Thyroid gland (tissue), 4 donors: ENCODE measurements around the gene BCL2. TPM values are rescaled to one million over a fixed set of nuclear protein-coding genes. Genes with fewer than 3 reads are reported as not detected.

Experiments
- DNase-seq, 2 donors: peaks; one replicate each; pipeline ENCODE4 v3.0.0-alpha.2; 2019
- H3K27ac ChIP-seq, 3 donors: fragments of 200-600 bp; sonication (generic); 1 replicate in 2 of 3; 2 replicates in 1 of 3; pipeline ENCODE4 v1.5.1; 2016 to 2019; ENCODE audit warnings: mild to moderate bottlenecking in 1 of 3, moderate library complexity in 1 of 3
- H3K27me3 ChIP-seq: fragments of 200-600 bp; sonication (generic); one replicate; pipeline ENCODE4 v1.5.1; 2019
- H3K36me3 ChIP-seq, 2 donors: fragments of 200-600 bp; sonication (generic); one replicate each; pipeline ENCODE4 v1.5.1; 2016 to 2019
- H3K4me1 ChIP-seq, 2 donors: fragments of 200-600 bp; sonication (generic); one replicate each; pipeline ENCODE4 v1.5.1; 2017 to 2019
- H3K4me3 ChIP-seq, 3 donors: fragments of 200-600 bp; sonication (generic); replicated peaks in 1 of 3; 1 replicate in 2 of 3; 2 replicates in 1 of 3; pipeline ENCODE4 v1.5.1; 2016; ENCODE audit warnings: mild to moderate bottlenecking in 1 of 3
- H3K9me3 ChIP-seq: fragments of 200-600 bp; sonication (generic); one replicate; pipeline ENCODE4 v1.5.1; 2017
- POLR2A ChIP-seq, 2 donors: fragments of 450-650 bp; IDR thresholded peaks; one replicate each; pipeline ENCODE4 v1.6.1; 2017; ENCODE audit warnings: antibody characterized with exemption in 2 of 2, mild to moderate bottlenecking in 2 of 2, moderate library complexity in 1 of 2
- WGBS, 2 donors: methylation state at CpG; one replicate each; pipeline ENCODE4 v1.1.5; 2017; 5-methylcytosine and 5-hydroxymethylcytosine counted together
- intact Hi-C: fragments of 100-400 bp; cut with DNase I; formaldehyde crosslinking; loops from one replicate; pipeline ENCODE4 v1.15.1; 2023
- total RNA-seq, 4 donors: library from RNA; depleted of rRNA; stranded (reverse); fragments of >200 nt; gene quantifications; one replicate each; pipeline ENCODE4 v1.2.3, GENCODE V29; 2016
- TF ChIP-seq, protein P1 (sequence below), 6 experiments: fragments of 200-600 bp in 3 of 6; fragments of 450-650 bp in 3 of 6; sonication (generic) in 3 of 6; IDR thresholded peaks; one replicate each; pipeline ENCODE4 v1.5.1; 2016 to 2019; ENCODE audit warnings: antibody characterized with exemption in 6 of 6, mild to moderate bottlenecking in 2 of 6, inconsistent platforms in 1 of 6, moderate library complexity in 1 of 6

The BCL2 gene
- total RNA-seq, 4 donors from 2014 or later, result 108 to 163 (median 115) TPM

DNA sequence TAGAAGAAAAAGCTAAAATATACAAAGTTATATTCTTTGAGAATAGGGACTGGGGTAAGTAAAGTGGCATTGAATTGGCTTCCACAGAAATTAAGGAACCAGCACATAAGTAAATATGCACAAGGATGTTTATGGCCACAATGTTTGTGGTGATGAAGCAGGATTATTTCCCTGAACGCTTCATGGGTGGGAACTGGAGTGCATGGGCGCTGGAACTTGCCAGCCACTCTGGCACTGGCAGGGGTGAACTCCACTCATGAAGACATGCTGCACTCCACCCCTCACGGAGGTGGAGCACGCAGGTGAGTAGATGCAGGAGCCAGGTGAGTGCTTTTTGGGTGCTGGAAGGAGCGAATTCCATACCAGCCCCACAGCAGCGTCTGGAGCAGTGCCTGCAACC lies 94.1 kb downstream of the BCL2 start:
- intact Hi-C loops, result no loop called here
- Histone ChIP-seq H3K27ac (no peak overlapping the region), H3K9me3 (no peaks in the 10 kb centered on the region), H3K4me3 (no peak overlapping the region), H3K27me3 (no peaks in the 10 kb centered on the region), H3K4me1 (peaks cover 4 to 17% of the 10 kb centered on the region in 2 donors), H3K36me3 (no peaks in the 10 kb centered on the region)
- WGBS, 2 donors, result 91% methylated on average over 6 of the region's 6 CpGs
- peak; percentile 18 to 30 for DNase-seq
- no peak for TF ChIP-seq POLR2A (IDR thresholded peaks at IDR 0.05)
- TF ChIP-seq, protein P1, sequence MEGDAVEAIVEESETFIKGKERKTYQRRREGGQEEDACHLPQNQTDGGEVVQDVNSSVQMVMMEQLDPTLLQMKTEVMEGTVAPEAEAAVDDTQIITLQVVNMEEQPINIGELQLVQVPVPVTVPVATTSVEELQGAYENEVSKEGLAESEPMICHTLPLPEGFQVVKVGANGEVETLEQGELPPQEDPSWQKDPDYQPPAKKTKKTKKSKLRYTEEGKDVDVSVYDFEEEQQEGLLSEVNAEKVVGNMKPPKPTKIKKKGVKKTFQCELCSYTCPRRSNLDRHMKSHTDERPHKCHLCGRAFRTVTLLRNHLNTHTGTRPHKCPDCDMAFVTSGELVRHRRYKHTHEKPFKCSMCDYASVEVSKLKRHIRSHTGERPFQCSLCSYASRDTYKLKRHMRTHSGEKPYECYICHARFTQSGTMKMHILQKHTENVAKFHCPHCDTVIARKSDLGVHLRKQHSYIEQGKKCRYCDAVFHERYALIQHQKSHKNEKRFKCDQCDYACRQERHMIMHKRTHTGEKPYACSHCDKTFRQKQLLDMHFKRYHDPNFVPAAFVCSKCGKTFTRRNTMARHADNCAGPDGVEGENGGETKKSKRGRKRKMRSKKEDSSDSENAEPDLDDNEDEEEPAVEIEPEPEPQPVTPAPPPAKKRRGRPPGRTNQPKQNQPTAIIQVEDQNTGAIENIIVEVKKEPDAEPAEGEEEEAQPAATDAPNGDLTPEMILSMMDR (IDR thresholded peaks at IDR 0.05), result no peak

DNA sequence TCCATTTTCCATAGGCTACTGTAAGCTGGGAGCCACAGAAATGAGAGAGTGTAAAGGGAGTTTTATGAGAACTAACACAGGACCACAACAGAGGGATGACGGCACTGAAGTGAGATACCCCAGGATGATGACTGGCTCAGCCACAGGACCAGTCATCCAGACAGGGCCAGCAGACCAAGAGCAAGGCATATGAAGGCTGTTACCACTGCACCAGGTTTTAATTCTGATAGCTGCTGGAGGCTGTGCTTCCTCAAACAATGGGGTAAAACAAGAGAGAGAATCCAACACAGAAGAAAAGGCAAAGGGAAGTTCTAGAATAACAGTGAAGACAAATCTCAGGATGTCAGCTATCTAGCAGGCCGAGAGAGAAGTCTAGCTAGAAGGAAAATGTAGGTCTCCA lies 94.9 kb downstream of the BCL2 start:
- no peak overlapping the region for H3K4me3 ChIP-seq
- H3K27ac ChIP-seq, result no peak overlapping the region
- H3K9me3 ChIP-seq, result no peaks in the 10 kb centered on the region
- TF ChIP-seq POLR2A (IDR thresholded peaks at IDR 0.05), result no peak
- TF ChIP-seq, protein P1 (IDR thresholded peaks at IDR 0.05), result no peak
- WGBS, 2 donors, result 85 to 90% methylated on average over 2 of the region's 2 CpGs
- peaks cover 0 to 17% of the 10 kb centered on the region in 2 donors for H3K4me1 ChIP-seq
- DNase-seq, result no peak
- no peaks in the 10 kb centered on the region for H3K36me3 ChIP-seq
- intact Hi-C loops, result no loop called here
- H3K27me3 ChIP-seq, result no peaks in the 10 kb centered on the region

DNA sequence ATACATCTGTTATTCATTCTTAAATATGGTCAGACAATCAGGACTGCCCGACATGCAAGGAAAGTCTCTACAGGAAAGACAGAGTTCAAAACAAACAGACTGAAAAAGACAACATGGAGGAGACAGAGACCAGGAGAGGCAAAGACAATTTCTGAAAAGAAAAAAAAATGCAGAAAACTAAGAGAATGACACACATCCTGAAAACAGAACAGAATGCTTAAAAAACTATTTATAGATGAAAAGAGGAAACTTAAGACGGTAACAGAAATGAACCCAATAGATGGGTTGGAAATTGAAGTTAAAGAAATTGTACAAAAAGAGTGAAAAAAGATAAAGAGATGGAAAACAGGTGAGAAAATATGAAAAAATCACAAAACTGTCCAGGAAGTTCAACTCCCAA lies 95.7 kb downstream of the BCL2 start:
- intact Hi-C loops, result no loop called here
- H3K9me3 ChIP-seq, result no peaks in the 10 kb centered on the region
- no peaks in the 10 kb centered on the region for H3K36me3 ChIP-seq
- H3K4me3 ChIP-seq, result no peak overlapping the region
- H3K4me1 ChIP-seq, result peaks cover 0 to 17% of the 10 kb centered on the region in 2 donors
- 79 to 86% methylated on average over 2 of the region's 2 CpGs for WGBS, 2 donors
- DNase-seq, result no peak
- TF ChIP-seq, protein P1 (IDR thresholded peaks at IDR 0.05), result no peak
- TF ChIP-seq POLR2A (IDR thresholded peaks at IDR 0.05), result no peak
- H3K27me3 ChIP-seq, result no peaks in the 10 kb centered on the region
- H3K27ac ChIP-seq, result no peak overlapping the region

DNA sequence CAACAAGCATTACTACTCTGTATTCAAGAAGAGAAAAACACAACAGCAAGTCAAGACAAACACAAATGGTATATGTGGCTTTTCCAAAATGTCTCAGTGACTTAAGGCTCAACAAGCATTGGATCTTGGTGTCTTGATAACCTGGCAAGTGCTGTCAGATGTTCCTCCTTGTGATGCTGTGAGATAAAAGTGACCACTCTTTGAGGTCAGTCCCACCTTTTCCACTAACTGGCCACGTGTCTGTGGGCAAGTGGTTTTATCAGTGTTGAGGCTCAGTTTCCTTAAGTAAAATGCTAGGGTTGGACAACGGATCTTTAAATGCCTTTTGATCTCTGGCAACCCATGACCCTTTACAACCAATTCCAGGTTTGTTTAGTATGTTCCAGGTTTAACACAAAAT lies 98.7 kb downstream of the BCL2 start:
- H3K27me3 ChIP-seq, result no peaks in the 10 kb centered on the region
- no peak for DNase-seq
- no peak overlapping the region for H3K4me3 ChIP-seq
- no peak for TF ChIP-seq POLR2A (IDR thresholded peaks at IDR 0.05)
- TF ChIP-seq, protein P1 (IDR thresholded peaks at IDR 0.05), result no peak
- intact Hi-C loops, result no loop called here
- WGBS, 2 donors, result 43 to 50% methylated on average over 2 of the region's 2 CpGs
- peaks cover 0 to 17% of the 10 kb centered on the region in 2 donors for H3K4me1 ChIP-seq
- H3K9me3 ChIP-seq, result no peaks in the 10 kb centered on the region
- no peak overlapping the region for H3K27ac ChIP-seq
- no peaks in the 10 kb centered on the region for H3K36me3 ChIP-seq

DNA sequence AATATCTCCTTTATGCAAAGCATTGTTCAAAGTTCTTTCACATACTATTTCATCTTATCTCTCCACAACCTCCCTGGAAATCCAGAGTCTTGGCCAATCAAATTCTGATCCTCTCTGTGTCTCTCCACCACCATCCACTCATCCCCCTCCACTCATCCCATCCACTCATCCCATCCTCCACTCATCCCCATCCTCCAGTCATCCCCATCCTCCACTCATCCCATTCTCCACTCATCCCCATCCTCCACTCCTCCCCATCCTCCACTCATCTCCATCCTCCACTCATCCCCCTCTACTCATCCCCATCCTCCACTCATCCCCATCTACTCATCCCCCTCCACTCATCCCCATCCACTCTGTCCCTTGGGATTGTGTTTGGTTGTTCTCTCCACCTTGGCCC lies 101.1 kb downstream of the BCL2 start:
- no peaks in the 10 kb centered on the region for H3K27me3 ChIP-seq
- no peak overlapping the region for H3K4me3 ChIP-seq
- peaks cover 0 to 7% of the 10 kb centered on the region in 2 donors for H3K4me1 ChIP-seq
- intact Hi-C loops, result no loop called here
- no peak for DNase-seq
- TF ChIP-seq, protein P1 (IDR thresholded peaks at IDR 0.05), result no peak
- no peak for TF ChIP-seq POLR2A (IDR thresholded peaks at IDR 0.05)
- no peaks in the 10 kb centered on the region for H3K36me3 ChIP-seq
- H3K9me3 ChIP-seq, result no peaks in the 10 kb centered on the region
- H3K27ac ChIP-seq, result no peak overlapping the region
